A673 (cell line): ENCODE results near the gene NLRP14. TPM values are rescaled to one million over a fixed set of nuclear protein-coding genes. Genes with fewer than 3 reads are reported as not detected.

Experiments
- BruUV-seq: library from RNA; stranded (reverse); fragments of 400-500 nt; replicated peaks from 2 replicates; lab custom pipeline; 2021; lab: Mats Ljungman, UMichigan
- CTCF ChIA-PET: fragments of 300-600 bp; sonication (Branson Sonifier 250); formaldehyde crosslinking; loops from one replicate; lab custom pipeline; 2022; ENCODE audit warnings: antibody characterized with exemption; lab: Charles Lee
- POLR2A ChIA-PET: fragments of 300-600 bp; sonication (Branson Sonifier 250); formaldehyde crosslinking; loops from one replicate; lab custom pipeline; 2022; ENCODE audit warnings: antibody characterized with exemption; ENCODE audit not compliant: low non-redundant PET; lab: Charles Lee
- DNase-seq: peaks from one replicate; pipeline ENCODE4 v3.0.0-alpha.2; 2015; ENCODE audit warnings: low spot score
- H3K27ac ChIP-seq: fragments of 200-600 bp; sonication (generic); 2 replicates; pipeline ENCODE4 v1.5.1; 2016; ENCODE audit warnings: mixed run types, low read depth, mild to moderate bottlenecking, mixed read lengths, antibody characterized with exemption, low read length; ENCODE audit not compliant: poor library complexity, severe bottlenecking
- H3K27me3 ChIP-seq: fragments of 200-600 bp; sonication (generic); replicated peaks from 2 replicates; pipeline ENCODE4 v1.6.1; 2017; ENCODE audit warnings: mixed run types, low read depth, mild to moderate bottlenecking, mixed read lengths, antibody characterized with exemption, low read length; ENCODE audit not compliant: insufficient read depth, poor library complexity
- H3K36me3 ChIP-seq: fragments of 200-600 bp; sonication (generic); 2 replicates; pipeline ENCODE4 v1.6.1; 2016; ENCODE audit warnings: mixed run types, mild to moderate bottlenecking, mixed read lengths, antibody characterized with exemption, low read length; ENCODE audit not compliant: insufficient read depth, poor library complexity, severe bottlenecking
- H3K4me1 ChIP-seq: fragments of 200-600 bp; sonication (generic); 2 replicates; pipeline ENCODE4 v1.6.1; 2017; ENCODE audit warnings: mixed run types, mild to moderate bottlenecking, mixed read lengths, antibody characterized with exemption, low read length; ENCODE audit not compliant: insufficient read depth, poor library complexity, severe bottlenecking
- H3K4me3 ChIP-seq: fragments of 200-600 bp; sonication (generic); 2 replicates; pipeline ENCODE4 v1.5.1; 2016; ENCODE audit warnings: low read depth, mixed run types, mild to moderate bottlenecking, mixed read lengths, low read length; ENCODE audit not compliant: poor library complexity, severe bottlenecking
- H3K9me3 ChIP-seq: fragments of 200-600 bp; sonication (generic); 2 replicates; pipeline ENCODE4 v1.6.1; 2016; ENCODE audit warnings: mixed run types, low read depth, mild to moderate bottlenecking, mixed read lengths, antibody characterized with exemption, low read length; ENCODE audit not compliant: poor library complexity, severe bottlenecking
- EZH2 ChIP-seq: fragments of 200-600 bp; sonication (generic); IDR thresholded peaks from 2 replicates; pipeline ENCODE4 v1.6.1; 2017; ENCODE audit warnings: borderline replicate concordance, low read depth, mild to moderate bottlenecking, mixed read lengths, antibody characterized with exemption, low read length; ENCODE audit not compliant: poor library complexity, severe bottlenecking
- intact Hi-C: fragments of 100-400 bp; cut with micrococcal nuclease; formaldehyde crosslinking; loops from one replicate; pipeline ENCODE4 v1.10.0; 2022; ENCODE audit not compliant: unreplicated experiment
- total RNA-seq: library from RNA; stranded (reverse); gene quantifications from 2 replicates; pipeline ENCODE4 v1.2.3, GENCODE V29; 2021
- TF ChIP-seq, protein P1 (sequence below): fragments of 300-800, 200-600 bp; sonication (generic); conservative IDR thresholded peaks from 2 replicates; pipeline ENCODE4 v1.5.1; 2017; ENCODE audit warnings: low read depth, mild to moderate bottlenecking, antibody characterized with exemption, low read length, moderate library complexity, mixed read lengths

NLRP14 gene
- total RNA-seq, 1 experiment from 2014 or later = not detected

DNA sequence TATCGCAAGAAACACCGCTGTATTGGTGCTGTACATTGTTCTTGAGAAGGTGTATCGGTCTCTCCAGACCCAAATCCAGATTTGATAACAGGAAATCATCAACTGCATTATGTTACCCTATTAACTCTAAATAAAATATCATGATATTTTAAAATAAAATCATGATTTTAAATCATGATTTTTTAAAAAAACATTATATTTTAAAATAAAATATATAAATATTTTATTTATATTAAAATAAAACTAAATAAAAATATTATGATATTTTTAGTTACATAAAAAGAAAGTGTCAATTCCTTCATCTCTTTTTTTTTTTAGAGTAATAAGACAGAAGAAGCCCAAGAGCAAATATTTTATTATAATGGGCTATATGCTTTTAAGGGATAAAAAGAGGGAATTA lies 96.1 kb downstream of the NLRP14 start:
- Histone ChIP-seq H3K27me3 (no peaks in the 10 kb centered on the region), H3K4me1 (no peaks in the 10 kb centered on the region), H3K36me3 (no peaks in the 10 kb centered on the region), H3K4me3 (no peak overlapping the region), H3K27ac (no peak overlapping the region), H3K9me3 (no peaks in the 10 kb centered on the region)
- no peak for TF ChIP-seq EZH2
- TF ChIP-seq, protein P1, sequence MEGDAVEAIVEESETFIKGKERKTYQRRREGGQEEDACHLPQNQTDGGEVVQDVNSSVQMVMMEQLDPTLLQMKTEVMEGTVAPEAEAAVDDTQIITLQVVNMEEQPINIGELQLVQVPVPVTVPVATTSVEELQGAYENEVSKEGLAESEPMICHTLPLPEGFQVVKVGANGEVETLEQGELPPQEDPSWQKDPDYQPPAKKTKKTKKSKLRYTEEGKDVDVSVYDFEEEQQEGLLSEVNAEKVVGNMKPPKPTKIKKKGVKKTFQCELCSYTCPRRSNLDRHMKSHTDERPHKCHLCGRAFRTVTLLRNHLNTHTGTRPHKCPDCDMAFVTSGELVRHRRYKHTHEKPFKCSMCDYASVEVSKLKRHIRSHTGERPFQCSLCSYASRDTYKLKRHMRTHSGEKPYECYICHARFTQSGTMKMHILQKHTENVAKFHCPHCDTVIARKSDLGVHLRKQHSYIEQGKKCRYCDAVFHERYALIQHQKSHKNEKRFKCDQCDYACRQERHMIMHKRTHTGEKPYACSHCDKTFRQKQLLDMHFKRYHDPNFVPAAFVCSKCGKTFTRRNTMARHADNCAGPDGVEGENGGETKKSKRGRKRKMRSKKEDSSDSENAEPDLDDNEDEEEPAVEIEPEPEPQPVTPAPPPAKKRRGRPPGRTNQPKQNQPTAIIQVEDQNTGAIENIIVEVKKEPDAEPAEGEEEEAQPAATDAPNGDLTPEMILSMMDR = no peak
- DNase-seq = no peak
- POLR2A ChIA-PET = no interaction called here
- intact Hi-C loops = no loop called here
- no TSS peak for BruUV-seq
- CTCF ChIA-PET = no interaction called here

Other genes starting within 250 kb of the NLRP14 start
- gene OR2AG2, start 248.5 kb upstream of the NLRP14 start, total RNA-seq = not detected in 2 replicates
- not detected in 2 replicates for gene OR2AG1, start 237.5 kb upstream of the NLRP14 start, total RNA-seq
- not detected in 2 replicates for gene OR6A2, start 220.8 kb upstream of the NLRP14 start, total RNA-seq
- gene OR10A5, start 174.8 kb upstream of the NLRP14 start, total RNA-seq = not detected in 2 replicates
- gene OR10A2, start 157.4 kb upstream of the NLRP14 start, total RNA-seq = not detected in 2 replicates
- gene OR10A4, start 143.9 kb upstream of the NLRP14 start, total RNA-seq = not detected in 2 replicates
- gene OR2D2, start 128.0 kb upstream of the NLRP14 start, total RNA-seq = not detected in 2 replicates
- gene OR2D3, start 99.5 kb upstream of the NLRP14 start, total RNA-seq = not detected in 2 replicates
- gene ZNF215, start 94.1 kb upstream of the NLRP14 start, total RNA-seq = 0.26 and 0.37 TPM in 2 replicates
- 0.11 and 0.17 TPM in 2 replicates for gene ZNF214, start 133 bp upstream of the NLRP14 start, total RNA-seq
- gene RBMXL2, start 68.5 kb downstream of the NLRP14 start, total RNA-seq = not detected in 2 replicates
- gene SYT9, start 231.4 kb downstream of the NLRP14 start, total RNA-seq = not detected in 2 replicates